Measurements from ENCODE around the gene PSD. TPM values are rescaled to one million over a fixed set of nuclear protein-coding genes. Genes with fewer than 3 reads are reported as not detected.

PSD gene
- total and polyA plus RNA-seq, 9 of the 15 experiments (the other 6 are each of a cell fraction or from before 2014, with no cell fraction given), result 0.11 to 1.7 (median 0.54) TPM; not detected in 2

GRCh38 chr10:102420714-102421506 is 2.3 kb upstream of the PSD start, which contains the start of gene FBXL15 (continued):
- TF ChIP-seq NR2C1 (IDR thresholded peaks at IDR 0.05) (no peak), NR2C1 (tag; IDR thresholded peaks at IDR 0.05) (peak; percentile 65), DEAF1 (CRISPR knock-in tag; IDR thresholded peaks at IDR 0.05) (no peak), SNRNP70 (optimal IDR thresholded peaks at IDR 0.05; ENCODE audit: low read depth, low read length) (no peak), ZNF133 (CRISPR knock-in tag; IDR thresholded peaks at IDR 0.05) (no peak), ZNF75A (CRISPR knock-in tag; IDR thresholded peaks at IDR 0.05) (no peak), ATF1 (CRISPR knock-in tag; IDR thresholded peaks at IDR 0.05) (no peak), ATF1 (tag; IDR thresholded peaks at IDR 0.05) (peak; percentile 61; the same call in 1 of the 2 replicates), ZNF668 (CRISPR knock-in tag; IDR thresholded peaks at IDR 0.05) (no peak), KLF16 (IDR thresholded peaks at IDR 0.05) (no peak), JUND (IDR thresholded peaks at IDR 0.05; ENCODE audit: borderline replicate concordance, low read depth, low read length) (peak; percentile 52; the same call in 1 of the 2 replicates), JUND (tag; IDR thresholded peaks at IDR 0.05; ENCODE audit: borderline replicate concordance, low read depth, low read length) (no peak), ZBTB7A (IDR thresholded peaks at IDR 0.05; ENCODE audit: borderline replicate concordance, control insufficient read depth, low read depth, low read length) (peak; percentile 80), NEUROD1 (IDR thresholded peaks at IDR 0.05; ENCODE audit: borderline replicate concordance, low read depth, low read length, partially characterized antibody) (peak; percentile 41), POLR2A (conservative IDR thresholded peaks at IDR 0.05) (peak; percentile 71), ZNF354B (CRISPR knock-in tag; IDR thresholded peaks at IDR 0.05) (no peak), ZKSCAN1 (IDR thresholded peaks at IDR 0.05; ENCODE audit: low read depth, low read length) (no peak), TEAD1 (CRISPR knock-in tag; IDR thresholded peaks at IDR 0.05) (peak in 1 of 2 experiments; percentile 32; a peak in 2 of 4 replicates), CBX1 (IDR thresholded peaks at IDR 0.05; ENCODE audit: low read depth) (no peak), USF1 (CRISPR knock-in tag; IDR thresholded peaks at IDR 0.05) (no peak), TCF15 (CRISPR knock-in tag; IDR thresholded peaks at IDR 0.05) (no peak), BRCA1 (IDR thresholded peaks at IDR 0.05) (no peak), BRCA1 (CRISPR knock-in tag; IDR thresholded peaks at IDR 0.05) (no peak), L3MBTL2 (IDR thresholded peaks at IDR 0.05) (peak; percentile 81), ZBTB33 (CRISPR knock-in tag; IDR thresholded peaks at IDR 0.05) (0 out of 2 replicates have a peak, but pooled peaks have one; percentile 15), SETDB1 (IDR thresholded peaks at IDR 0.05; ENCODE audit: low read length) (no peak), SIN3B (IDR thresholded peaks at IDR 0.05; ENCODE audit: low read depth) (peak; percentile 76), SREBF1 (IDR thresholded peaks at IDR 0.05; ENCODE audit: borderline replicate concordance, low read depth, low read length) (no peak)
